ENCODE results near the gene NCAM2.

The NCAM2 gene

DNA sequence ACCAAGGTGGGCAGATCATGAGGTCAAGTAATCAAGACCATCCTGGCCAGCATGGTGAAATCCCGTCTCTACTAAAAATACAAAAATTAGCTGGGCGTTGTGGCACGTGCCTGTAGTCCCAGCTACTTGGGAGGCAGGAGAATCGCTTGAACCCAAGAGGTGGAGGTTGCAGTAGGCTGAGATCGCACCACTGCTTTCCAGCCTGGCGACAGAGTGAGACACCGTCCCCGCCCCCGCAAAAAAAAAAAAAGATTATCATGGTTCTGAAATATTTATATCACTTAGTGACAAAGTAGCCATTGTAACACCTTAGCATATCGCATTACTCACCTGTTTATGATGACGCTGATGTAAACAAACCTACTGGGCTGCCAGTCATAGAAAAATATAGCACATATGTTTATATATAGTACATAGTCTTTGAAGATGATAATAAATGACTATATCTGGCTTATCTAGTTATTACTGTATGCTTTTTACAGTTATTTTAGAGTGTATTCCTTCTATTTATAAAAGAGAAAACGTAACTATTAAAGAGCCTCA, 160.2 kb downstream of the NCAM2 start:
- TF ChIP-seq, protein P1, sequence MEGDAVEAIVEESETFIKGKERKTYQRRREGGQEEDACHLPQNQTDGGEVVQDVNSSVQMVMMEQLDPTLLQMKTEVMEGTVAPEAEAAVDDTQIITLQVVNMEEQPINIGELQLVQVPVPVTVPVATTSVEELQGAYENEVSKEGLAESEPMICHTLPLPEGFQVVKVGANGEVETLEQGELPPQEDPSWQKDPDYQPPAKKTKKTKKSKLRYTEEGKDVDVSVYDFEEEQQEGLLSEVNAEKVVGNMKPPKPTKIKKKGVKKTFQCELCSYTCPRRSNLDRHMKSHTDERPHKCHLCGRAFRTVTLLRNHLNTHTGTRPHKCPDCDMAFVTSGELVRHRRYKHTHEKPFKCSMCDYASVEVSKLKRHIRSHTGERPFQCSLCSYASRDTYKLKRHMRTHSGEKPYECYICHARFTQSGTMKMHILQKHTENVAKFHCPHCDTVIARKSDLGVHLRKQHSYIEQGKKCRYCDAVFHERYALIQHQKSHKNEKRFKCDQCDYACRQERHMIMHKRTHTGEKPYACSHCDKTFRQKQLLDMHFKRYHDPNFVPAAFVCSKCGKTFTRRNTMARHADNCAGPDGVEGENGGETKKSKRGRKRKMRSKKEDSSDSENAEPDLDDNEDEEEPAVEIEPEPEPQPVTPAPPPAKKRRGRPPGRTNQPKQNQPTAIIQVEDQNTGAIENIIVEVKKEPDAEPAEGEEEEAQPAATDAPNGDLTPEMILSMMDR (IDR thresholded peaks at IDR 0.05) = no peak

DNA sequence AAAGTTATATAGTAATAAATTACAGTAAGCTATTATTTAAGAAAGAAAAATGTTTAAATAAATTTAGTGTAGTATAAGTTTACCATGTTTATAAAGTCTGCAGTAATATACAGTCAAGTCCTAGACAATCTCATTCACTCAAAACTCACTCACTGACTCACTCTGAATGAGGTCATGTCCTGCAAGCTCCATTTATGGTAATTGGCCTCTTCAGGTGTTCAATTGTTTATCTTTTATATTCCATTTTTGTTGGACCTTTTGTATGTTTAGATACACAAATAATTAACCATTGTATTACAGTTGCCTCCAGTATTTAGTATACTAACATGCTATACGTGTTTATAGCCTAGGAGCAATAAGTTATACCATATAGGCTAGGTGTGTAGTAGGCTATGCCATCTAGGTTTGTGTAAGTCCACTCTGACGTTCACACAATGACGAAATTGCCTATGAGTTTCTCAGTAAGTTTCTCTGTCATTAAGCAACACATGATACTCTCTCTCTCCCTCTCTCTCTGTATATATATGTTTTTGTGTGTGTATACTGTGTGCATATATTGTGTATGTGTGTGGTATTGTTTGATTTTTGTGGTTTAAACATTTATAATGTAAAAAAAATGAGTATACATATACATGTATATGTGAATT, 161.2 kb downstream of the NCAM2 start:
- TF ChIP-seq, protein P1 (IDR thresholded peaks at IDR 0.05) = no peak

DNA sequence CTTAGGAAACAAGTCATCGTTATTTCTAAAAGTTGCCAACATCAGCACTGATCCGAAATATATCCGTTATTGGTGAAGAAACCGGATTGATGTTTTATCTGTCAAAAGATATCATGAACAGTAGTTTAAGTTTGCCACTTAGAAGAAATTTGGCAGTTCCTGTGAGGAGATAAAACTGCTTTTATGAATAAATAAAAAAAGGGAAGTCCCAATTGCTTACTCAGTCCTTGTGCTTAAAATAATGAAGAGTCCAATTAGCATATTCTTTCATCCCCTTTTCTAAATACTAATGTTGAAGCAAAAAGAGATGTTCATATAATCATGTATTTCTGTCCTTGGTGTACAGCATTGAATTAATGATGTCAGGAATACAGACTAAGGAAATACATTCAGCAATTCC, 164.6 kb downstream of the NCAM2 start:
- TF ChIP-seq, protein P1 (IDR thresholded peaks at IDR 0.05) = no peak

DNA sequence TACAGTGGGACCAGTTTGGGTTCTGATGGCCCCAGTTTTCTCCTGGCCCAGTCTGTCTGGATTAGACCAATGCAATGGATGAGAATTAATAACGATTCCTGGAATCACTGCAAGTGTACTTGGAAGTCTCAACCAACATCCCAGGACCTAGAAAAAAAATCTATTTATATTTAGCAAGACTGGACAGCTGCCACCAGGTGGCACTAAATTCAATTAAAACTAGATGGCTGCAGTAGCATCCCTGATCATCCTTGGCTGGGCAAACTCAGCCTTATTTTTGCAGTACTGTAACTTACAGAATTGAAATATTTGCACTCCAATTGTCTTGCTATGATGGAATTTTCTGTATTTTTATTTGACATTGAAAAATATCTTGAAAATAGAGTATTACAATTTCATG, 165.7 kb downstream of the NCAM2 start:
- TF ChIP-seq, protein P1 (IDR thresholded peaks at IDR 0.05) = peak; percentile 62

DNA sequence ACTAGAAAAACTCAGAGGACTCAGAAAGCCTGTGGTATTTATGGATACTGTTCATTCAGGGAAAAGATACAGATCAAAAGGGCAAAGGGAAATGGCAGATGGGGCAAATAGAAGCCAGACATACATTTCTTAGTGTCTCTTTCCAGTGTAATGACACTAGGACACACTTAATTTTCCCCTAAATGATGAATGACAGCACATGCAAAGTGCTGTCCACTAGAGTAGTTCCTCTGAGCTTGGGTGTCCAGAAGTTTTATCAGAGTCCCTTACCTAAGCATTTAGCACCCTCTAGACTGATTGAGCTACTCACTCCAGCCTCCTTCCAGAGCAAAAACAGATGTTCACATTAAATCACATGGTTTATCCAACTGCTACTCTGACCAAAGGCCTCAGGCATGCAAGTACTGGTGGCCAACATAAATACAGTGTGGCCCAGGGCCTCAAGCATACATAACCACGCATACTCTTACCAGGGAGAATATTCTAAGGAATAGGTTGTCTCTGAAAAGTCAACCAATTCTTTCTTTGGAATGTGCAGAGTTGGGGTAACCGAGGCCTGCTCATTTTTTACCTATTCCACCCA, 166.9 kb downstream of the NCAM2 start:
- TF ChIP-seq, protein P1 (IDR thresholded peaks at IDR 0.05) = no peak

DNA sequence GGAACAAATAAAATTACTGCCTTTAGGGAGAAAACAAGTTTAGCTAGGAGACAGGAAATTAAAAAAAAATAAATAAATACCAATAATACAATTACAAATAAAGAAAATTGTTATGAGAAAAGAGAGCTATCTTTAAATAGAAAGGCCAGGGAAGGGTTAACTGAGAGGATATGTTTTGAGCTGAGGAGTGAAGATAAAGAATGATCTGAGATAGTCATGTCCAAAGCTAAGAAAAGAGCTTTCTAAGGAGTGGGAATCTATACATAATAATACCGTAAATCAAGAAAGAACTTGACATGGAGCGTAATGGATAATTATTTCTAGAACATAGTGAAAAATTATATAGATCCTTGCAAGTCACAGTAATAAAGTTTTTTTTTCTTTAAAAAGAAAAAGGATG, 176.5 kb downstream of the NCAM2 start:
- TF ChIP-seq, protein P1 (IDR thresholded peaks at IDR 0.05) = no peak

DNA sequence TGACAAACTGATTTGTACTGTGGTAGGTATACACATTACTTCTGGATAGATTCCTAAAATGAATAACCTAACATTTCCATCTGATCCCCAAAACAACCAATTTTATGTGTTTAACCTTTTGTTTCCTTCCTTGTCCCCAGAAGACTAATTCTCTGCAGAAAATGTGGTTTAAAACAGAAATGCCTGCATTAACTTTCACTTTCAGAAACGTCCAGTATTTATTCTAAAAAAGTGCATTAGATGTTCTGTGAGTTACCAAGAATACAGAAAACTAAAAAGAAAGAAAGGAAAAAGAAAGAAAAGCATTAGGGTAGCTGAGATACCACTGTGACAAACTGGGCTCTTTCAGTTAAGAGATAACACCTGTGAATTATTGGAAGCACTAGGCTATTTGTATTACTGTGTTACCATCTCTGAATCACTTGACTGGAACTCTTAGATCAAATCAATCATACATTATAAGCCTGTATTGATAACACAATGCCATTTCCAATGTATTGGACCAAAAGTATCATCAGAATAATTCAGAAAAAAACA, 177.7 kb downstream of the NCAM2 start:
- TF ChIP-seq, protein P1 (IDR thresholded peaks at IDR 0.05) = no peak

Measured in LNCAP (cell line).